Osteoblast (primary cell): ENCODE data around the gene ARHGAP6. TPM values are rescaled to one million over a fixed set of nuclear protein-coding genes. Genes with fewer than 3 reads are reported as not detected.

Experiments
- DNase-seq: peaks from one replicate; pipeline ENCODE4 v3.0.0; 2011; ENCODE audit warnings: low spot score, mixed read lengths; ENCODE audit not compliant: insufficient read length; ENCODE audit errors: missing footprints
- H2AFZ ChIP-seq: 2 replicates; pipeline ENCODE4 v1.6.0; 2011; ENCODE audit warnings: mild to moderate bottlenecking, low read length
- H3K27ac ChIP-seq: 2 replicates; pipeline ENCODE4 v1.5.1; 2011; ENCODE audit warnings: mild to moderate bottlenecking, low read depth, low read length, moderate library complexity
- H3K27me3 ChIP-seq: 2 replicates; pipeline ENCODE4 v1.6.0; 2012; ENCODE audit warnings: mild to moderate bottlenecking, control low read depth, inconsistent platforms, low read length, moderate library complexity; ENCODE audit not compliant: insufficient read depth
- H3K36me3 ChIP-seq: 2 replicates; pipeline ENCODE4 v1.5.1; 2011; ENCODE audit warnings: mild to moderate bottlenecking, low read length, control low read depth, moderate library complexity; ENCODE audit not compliant: insufficient read depth
- H3K4me1 ChIP-seq: 2 replicates; pipeline ENCODE4 v1.5.1; 2011; ENCODE audit warnings: mild to moderate bottlenecking, low read length, control low read depth, moderate library complexity; ENCODE audit not compliant: insufficient read depth
- H3K4me2 ChIP-seq: 2 replicates; pipeline ENCODE4 v1.6.0; 2011; ENCODE audit warnings: mild to moderate bottlenecking, low read length; ENCODE audit not compliant: insufficient read depth
- H3K4me3 ChIP-seq: fragments of 200-600 bp; sonication (generic); 3 replicates; pipeline ENCODE4 v1.5.1; 2012; ENCODE audit warnings: mild to moderate bottlenecking, low read length, inconsistent platforms; ENCODE audit not compliant: insufficient read depth
- H3K79me2 ChIP-seq: 2 replicates; pipeline ENCODE4 v1.6.0; 2012; ENCODE audit warnings: mild to moderate bottlenecking, low read length, control low read depth, inconsistent platforms; ENCODE audit not compliant: insufficient read depth
- H3K9me3 ChIP-seq: 2 replicates; pipeline ENCODE4 v1.5.1; 2011; ENCODE audit warnings: low read depth, low read length, control low read depth
- H4K20me1 ChIP-seq: 2 replicates; pipeline ENCODE4 v1.6.0; 2012; ENCODE audit warnings: mild to moderate bottlenecking, low read length, control low read depth; ENCODE audit not compliant: insufficient read depth
- CTCF ChIP-seq: IDR thresholded peaks from 2 replicates; pipeline ENCODE4 v1.5.1; 2011; ENCODE audit warnings: mild to moderate bottlenecking, low read depth, low read length, moderate library complexity; ENCODE audit errors: extremely low read depth
- total RNA-seq: library from RNA; depleted of rRNA; stranded (reverse); fragments of >200 nt; gene quantifications from 2 replicates; pipeline ENCODE4 v1.2.3, GENCODE V29; 2012

ARHGAP6 gene
- total RNA-seq, 1 donor, result 2.2 TPM

DNA sequence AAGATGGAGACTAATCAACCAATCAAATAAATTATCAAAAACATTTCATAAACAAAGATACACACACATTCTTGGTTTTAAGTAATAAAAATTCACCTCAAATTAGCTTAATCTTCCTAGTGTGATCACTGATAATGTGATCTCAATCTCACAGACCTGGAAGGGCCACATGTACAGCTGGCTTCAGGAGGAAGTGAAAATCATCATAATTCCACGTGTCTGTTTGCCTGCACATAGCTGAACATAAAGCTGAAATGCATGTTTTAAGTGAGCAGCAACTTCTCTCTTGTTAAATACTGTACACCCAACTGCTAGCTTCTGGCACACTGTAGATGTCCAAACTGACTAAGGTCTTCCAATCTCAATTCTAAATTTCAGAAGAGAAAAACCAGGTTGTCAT lies 53.8 kb downstream of the ARHGAP6 start:
- Histone ChIP-seq H3K4me1 (no peaks in the 10 kb centered on the region), H3K79me2 (no peaks in the 10 kb centered on the region), H3K27ac (no peak overlapping the region), H2AFZ (no peak overlapping the region), H3K4me2 (no peak overlapping the region), H4K20me1 (no peaks in the 10 kb centered on the region), H3K36me3 (no peaks in the 10 kb centered on the region), H3K9me3 (no peaks in the 10 kb centered on the region), H3K27me3 (no peaks in the 10 kb centered on the region), H3K4me3 (no peak overlapping the region)
- no peak for DNase-seq
- no peak for TF ChIP-seq CTCF

DNA sequence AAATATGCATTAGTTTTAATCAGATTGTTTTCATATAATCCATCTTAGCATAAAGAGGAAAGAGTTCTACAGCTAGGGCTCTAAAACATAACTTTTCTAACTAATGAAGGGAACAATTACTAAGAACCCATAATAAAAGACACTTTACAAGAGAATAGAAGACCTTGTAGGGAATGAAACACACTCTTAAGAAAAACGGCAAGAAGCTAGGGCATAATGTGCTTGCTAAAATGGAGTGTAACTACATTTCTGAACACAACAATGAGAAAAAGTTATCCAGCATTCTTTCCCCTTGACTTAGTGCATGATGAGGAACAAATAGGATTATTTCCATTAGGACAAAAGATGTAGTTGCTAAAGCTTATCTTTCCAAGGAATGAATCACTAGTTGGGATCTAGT lies 54.6 kb downstream of the ARHGAP6 start:
- Histone ChIP-seq H3K4me2 (no peak overlapping the region), H3K27me3 (no peaks in the 10 kb centered on the region), H3K4me1 (no peaks in the 10 kb centered on the region), H3K9me3 (no peaks in the 10 kb centered on the region), H3K27ac (no peak overlapping the region), H3K79me2 (no peaks in the 10 kb centered on the region), H3K4me3 (no peak overlapping the region), H4K20me1 (no peaks in the 10 kb centered on the region), H3K36me3 (no peaks in the 10 kb centered on the region), H2AFZ (no peak overlapping the region)
- no peak for DNase-seq
- TF ChIP-seq CTCF, result no peak

DNA sequence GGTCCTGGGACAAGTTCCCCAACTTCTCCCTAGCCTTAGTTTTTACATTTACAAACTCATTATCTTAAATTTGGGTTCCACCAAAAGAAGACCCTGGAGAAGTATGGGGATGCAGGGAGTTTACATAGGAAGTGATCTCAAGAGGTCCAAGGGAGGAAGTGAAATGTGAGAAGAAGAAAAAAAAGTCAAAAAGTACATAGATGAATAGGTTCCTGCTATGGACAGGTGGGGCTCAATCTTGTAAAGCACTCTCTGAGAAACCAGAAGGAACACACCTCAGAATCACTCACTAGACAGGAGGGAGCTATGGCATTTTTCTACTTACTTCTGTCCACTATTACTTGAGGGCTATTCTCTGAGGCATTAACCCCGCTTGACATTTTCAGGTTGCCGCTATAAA lies 56.6 kb downstream of the ARHGAP6 start:
- Histone ChIP-seq H3K27ac (no peak overlapping the region), H3K4me1 (no peaks in the 10 kb centered on the region), H2AFZ (no peak overlapping the region), H3K9me3 (no peaks in the 10 kb centered on the region), H3K79me2 (no peaks in the 10 kb centered on the region), H4K20me1 (no peaks in the 10 kb centered on the region), H3K36me3 (no peaks in the 10 kb centered on the region), H3K27me3 (no peaks in the 10 kb centered on the region), H3K4me3 (no peak overlapping the region), H3K4me2 (no peak overlapping the region)
- TF ChIP-seq CTCF, result no peak
- DNase-seq, result no peak

GRCh38 chrX:11606408-11606807 lies 59.3 kb downstream of the ARHGAP6 start:
- Histone ChIP-seq H3K4me2 (no peak overlapping the region), H3K36me3 (no peaks in the 10 kb centered on the region), H3K9me3 (no peaks in the 10 kb centered on the region), H4K20me1 (no peaks in the 10 kb centered on the region), H2AFZ (no peak overlapping the region), H3K4me3 (no peak overlapping the region), H3K79me2 (no peaks in the 10 kb centered on the region), H3K4me1 (no peaks in the 10 kb centered on the region), H3K27me3 (no peaks in the 10 kb centered on the region), H3K27ac (no peak overlapping the region)
- TF ChIP-seq CTCF, result no peak
- DNase-seq, result no peak
